ENCODE data around the gene FBXL17.

The FBXL17 gene

GRCh38 chr5:107982703-107983425 lies 399.0 kb downstream of the FBXL17 start:
- no peak for DNase-seq

GRCh38 chr5:107980923-107981692 lies 400.8 kb downstream of the FBXL17 start:
- no peak for DNase-seq

GRCh38 chr5:107979900-107980299 lies 402.0 kb downstream of the FBXL17 start:
- no peak for DNase-seq

DNA sequence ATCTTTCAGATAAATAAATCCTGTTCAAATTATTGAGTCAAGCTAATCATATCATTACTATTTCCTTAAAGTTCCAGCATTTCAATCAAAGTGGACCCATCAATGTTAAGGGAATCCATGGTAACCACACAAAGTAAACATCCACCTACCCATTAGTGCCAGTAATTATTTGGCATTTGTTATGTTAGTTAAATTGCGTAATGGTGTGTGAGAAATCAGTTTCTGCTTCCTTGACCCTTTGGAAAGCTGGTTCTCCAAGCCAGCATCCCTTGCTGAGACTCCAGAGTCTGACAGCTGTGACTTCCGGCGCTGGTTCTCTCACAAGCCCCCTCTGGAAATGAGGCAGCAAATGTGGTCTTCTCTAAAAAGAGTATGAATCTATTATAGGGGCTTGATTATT lies 402.6 kb downstream of the FBXL17 start:
- DNase-seq: no peak

DNA sequence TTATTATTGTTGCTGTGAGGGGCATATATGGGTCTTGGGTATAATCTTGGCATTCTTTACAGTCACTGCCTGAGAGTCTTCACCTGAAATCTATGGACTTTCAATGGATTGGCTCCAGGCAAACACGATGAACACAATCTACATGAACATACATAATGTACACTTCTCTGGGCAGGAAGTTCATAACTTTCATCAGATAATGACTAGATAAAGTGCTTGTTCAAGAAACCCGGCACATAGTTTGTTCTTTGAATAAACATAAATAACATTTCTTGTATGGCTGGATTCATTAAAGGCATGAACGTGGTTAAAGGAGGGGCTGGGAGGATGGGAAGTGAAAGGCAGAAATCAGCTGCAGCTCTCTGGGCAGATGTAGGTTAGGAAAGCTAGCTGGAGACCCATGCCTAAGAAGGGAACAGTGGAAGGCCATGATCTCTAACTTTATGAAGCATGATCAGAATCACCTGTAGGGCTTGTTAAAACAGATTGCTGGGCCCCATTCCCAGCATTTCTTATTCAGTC lies 404.3 kb downstream of the FBXL17 start:
- no peak for DNase-seq

DNA sequence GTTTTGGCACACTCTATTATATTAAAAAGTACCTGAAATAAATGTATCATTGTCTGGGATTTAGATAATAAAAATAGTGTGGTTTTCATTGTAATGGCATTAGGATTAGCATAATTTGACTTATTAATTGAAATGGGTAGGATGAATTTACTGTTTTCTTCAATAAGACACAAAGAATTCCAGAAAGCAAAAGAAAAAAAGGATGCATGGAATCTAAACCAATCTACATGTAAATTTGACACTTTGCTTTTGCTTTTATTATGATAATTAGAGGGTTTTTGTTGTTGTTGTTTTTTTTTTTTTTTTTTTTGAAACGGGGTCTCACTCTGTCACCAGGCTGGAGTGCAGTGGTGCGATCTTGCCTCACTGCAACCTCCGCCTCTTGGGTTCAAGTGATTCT lies 406.3 kb downstream of the FBXL17 start:
- DNase-seq: no peak

- DNase-seq: no peak
Observed at GRCh38 chr5:107971846-107972245, 410.1 kb downstream of the FBXL17 start.

DNA sequence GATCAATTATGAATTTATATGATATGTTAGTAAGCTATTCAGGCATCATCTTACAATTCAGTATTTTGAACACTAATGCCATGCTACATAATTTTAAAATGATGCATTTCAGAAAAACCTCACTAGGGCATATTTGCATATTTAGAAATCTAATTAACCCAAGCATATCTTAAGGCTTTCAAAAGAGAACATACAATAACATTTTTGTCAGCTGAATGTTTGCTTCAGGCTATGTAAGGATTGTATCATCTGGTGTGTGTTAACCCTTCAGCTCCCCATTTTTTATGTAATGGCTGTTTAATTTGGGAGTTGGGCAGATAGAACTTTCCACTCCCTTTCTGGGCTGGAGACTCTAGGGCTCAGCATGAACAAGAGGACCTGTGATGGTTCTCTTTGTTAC lies 412.1 kb downstream of the FBXL17 start:
- no peak for DNase-seq

DNA sequence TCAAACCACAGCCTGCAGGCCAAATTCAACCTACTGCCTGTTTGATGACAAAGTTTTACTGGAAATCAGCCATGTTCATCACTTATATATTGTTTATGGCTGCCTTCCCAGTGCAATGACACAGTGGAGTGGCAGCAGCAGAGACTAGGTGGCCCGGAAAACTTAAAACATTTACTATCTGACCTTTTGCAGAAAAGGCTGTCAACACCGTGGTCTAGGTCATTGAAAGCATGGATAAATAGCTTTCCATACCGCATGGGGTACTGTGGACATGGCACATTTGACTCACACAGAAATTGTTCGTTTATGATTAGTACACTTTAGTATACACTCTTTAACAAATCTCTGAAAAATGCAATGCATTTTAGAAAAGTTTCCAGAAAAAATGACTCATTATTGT lies 412.9 kb downstream of the FBXL17 start:
- DNase-seq: no peak

DNA sequence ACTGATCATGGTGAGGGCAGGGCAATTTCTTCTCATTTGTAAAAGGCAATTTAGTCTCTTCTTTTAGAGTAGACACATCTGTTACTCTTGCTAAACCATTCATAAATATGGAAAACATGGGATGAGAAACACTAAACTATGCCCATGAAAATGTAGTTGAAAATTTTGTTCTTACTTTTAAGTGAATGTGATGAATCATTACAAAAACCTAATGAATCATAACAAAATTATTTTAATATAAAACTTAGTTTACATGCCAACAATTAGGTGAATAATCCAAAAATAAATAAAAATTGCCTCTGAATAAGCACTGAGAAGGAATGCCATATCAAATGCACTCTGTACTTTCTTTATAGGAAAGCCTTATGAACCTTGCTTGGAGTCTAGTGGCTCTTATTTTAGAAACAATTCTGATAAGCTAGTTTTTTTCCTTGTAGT lies 413.5 kb downstream of the FBXL17 start:
- no peak for DNase-seq

GRCh38 chr5:107966201-107966600 lies 415.7 kb downstream of the FBXL17 start:
- DNase-seq: no peak

- DNase-seq: no peak
Observed at GRCh38 chr5:107964722-107965121, 417.2 kb downstream of the FBXL17 start.

- no peak for DNase-seq
Observed at GRCh38 chr5:107959573-107960279, 422.2 kb downstream of the FBXL17 start.

GRCh38 chr5:107958861-107959260 lies 423.0 kb downstream of the FBXL17 start:
- no peak for DNase-seq

DNA sequence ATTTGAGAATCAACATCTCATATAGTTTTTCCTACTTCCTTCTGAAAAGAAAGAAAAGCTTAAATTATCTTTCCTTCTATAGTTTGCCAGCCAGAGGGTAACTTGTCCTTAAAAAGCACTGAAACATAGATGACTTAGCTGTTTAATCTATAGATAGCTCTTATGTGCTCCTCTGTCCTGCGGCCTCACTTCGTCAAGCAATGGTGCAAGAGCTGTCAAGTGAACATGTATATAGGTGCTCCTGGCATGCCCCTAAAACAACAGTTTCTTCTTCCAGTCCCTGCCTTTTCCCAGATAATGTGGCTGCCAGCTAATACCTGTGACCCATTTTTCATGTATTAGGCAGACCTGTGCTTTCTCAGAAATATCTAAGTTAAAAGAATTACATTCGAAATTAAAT lies 423.5 kb downstream of the FBXL17 start:
- DNase-seq: no peak

GRCh38 chr5:107957051-107957450 lies 424.8 kb downstream of the FBXL17 start:
- no peak for DNase-seq

DNA sequence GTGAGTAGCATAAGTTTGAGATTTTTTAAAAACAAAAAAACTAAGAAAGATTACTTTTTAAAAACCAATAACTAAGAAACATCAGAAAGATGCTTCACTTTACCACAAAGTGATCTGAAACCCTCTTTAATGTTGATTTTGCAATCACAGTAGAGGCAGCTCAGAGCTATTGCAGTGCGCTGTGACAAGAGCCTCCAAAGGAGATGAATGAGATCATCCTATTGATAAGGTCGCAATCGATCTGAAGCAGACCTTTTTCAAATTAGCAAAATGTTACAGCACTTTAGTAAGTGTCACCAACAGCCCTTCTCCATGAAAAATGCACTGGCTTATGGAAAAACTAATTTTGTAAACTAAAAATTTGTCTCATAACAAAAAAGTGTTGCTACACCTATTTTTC lies 426.6 kb downstream of the FBXL17 start:
- DNase-seq: no peak

DNA sequence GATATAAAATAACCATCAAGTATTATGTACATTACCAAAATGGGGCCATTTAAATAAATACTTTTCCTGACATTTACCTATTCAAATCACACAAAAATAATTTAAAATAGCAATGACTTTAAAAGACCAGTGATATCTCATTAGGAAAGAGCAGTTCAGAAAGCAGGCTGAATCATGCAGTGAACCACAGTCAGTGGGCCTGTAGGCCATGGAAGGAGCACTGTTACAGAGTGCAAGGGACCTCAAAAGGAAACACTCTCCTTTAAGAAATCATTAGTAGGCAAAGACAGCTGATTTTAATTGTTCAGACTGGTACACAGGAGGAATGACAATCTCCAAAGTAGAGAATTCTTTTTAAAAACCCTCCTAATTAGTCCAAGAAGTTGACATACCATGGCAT lies 427.6 kb downstream of the FBXL17 start:
- no peak for DNase-seq

DNA sequence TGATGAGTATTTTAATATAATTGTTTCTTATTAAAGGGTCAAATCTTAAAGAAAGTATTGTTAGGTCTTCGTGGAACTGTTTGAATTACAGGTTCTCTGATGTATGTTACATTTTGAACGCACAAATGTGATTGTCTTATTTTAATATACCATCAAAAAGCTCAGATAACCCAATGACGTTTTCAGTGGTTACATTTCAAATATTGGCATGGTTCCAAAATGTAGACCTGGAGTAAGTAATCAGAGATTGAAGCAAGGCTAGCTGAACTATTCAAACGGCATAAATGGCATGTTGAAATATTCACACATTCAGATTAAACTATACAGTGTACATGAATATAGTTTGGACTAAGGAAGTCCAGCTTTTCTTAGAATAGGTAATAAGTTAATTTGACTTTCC lies 429.4 kb downstream of the FBXL17 start:
- DNase-seq: no peak

DNA sequence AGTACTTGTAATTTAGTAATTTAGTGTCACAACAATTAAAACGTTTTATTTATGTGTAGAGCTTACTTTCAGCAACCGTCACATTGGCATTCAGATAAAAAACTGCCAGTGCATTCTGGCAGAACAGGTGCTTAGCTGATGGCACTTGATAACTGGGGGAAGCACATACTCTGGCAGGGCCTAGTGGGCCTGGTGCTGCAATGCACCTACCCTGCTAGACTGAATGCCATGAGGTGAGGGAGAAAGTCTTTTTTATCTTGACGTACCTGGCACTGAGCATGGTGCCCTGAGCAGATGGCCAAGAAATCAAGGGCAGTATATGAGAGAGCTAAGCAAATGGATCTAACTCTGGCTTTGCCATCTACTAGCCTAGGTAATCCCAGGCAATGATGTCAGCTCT lies 430.6 kb downstream of the FBXL17 start:
- no peak for DNase-seq

DNA sequence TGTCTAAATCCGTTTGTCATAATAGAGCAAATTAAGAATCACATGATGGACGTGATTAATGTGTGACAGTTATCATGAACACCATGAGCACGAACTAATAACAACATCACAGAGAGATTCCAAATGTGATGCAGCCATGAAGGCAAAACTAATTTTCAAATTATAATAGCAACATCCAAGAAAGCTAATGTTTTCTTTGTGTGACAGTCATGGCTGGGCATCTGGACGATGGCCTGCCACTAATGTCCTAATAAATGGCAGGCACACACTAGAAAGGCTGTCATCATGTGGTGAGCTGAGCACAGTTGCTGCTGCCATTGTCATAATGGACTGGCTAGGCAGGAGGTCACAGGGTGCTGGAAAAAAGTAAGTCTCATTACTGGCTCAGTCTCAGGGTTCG lies 431.1 kb downstream of the FBXL17 start:
- DNase-seq: no peak

DNA sequence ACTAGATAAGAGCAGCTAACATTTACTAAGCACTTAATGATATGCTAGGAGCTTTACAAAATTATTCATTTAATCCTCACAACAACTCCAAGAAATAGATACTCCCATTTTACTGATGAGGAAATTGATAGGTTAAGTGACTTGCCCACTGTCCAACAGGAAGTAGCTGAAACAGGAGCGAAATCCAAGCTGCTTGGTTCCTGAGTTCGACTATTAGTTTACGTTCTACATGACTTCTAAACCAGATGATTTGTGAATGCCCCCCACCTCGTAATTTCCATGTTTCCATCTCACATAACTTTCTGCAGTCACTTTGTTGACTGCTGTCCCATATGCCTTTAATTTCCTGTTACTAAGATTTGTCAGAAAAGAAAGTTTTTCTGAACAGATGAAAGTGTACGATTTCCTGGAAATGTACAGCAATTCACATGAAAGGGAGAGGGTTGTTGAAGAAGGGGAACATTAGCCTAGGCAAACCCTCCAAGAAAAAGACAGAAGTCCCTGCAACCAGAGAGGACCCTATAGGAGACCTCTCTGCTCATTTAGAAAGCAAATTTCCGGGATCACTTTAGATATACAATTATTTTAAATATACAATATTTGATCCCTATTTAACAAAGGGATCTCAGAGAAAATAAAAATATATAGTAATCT lies 432.1 kb downstream of the FBXL17 start:
- no peak for DNase-seq

DNA sequence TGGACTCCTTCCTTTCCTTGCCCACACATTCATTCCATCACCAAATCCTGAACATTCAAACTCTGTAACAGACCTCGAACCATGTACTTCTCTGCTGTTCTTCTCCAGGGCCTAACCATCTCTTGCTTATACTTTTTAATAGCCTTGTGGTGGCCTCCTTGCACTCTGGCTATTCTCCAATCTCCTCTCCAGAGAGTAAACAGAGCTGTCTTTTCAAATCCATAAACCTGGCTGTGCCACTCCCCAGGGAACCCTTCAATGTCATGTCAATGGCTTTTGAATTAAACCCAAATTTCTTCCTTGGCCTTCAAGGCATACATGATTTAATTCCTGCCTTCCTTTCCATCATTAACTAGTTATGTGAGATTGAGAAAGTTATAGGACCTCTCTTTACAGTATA lies 433.5 kb downstream of the FBXL17 start:
- DNase-seq: no peak

Measured in SW 1271 (cell line).